H1 (cell line): ENCODE measurements around the gene KATNAL1. TPM values are rescaled to one million over a fixed set of nuclear protein-coding genes. Genes with fewer than 3 reads are reported as not detected.

ENCODE experiments used
- CTCF ChIA-PET: fragments of 300-600 bp; sonication (Branson Sonifier 250); formaldehyde crosslinking; loops from one replicate; lab custom pipeline; 2021; ENCODE audit not compliant: partially characterized antibody; lab: Charles Lee
- POLR2A ChIA-PET: fragments of 300-600 bp; sonication (Branson Sonifier 250); formaldehyde crosslinking; loops from one replicate; lab custom pipeline; 2021; ENCODE audit warnings: inconsistent platforms; ENCODE audit not compliant: partially characterized antibody; lab: Charles Lee
- DNase-seq, 2 experiments: peaks; one replicate each; pipeline versions ENCODE4 v3.0.0 to v3.0.0-alpha.2; 2010 to 2022; ENCODE audit warnings: low spot score in 2 of 2, low read depth in 1 of 2, mixed read lengths in 1 of 2
- FAIRE-seq: peaks from 2 replicates; lab custom pipeline; 2011; peaks lifted over from hg19 to GRCh38; lab: Jason Lieb, UNC
- H2AFZ ChIP-seq: 2 replicates; pipeline ENCODE4 v1.8.1; 2012; ENCODE audit warnings: low read length, inconsistent platforms
- H2AK5ac ChIP-seq: 2 replicates; pipeline ENCODE4 v1.6.1; 2013; ENCODE audit warnings: low read depth, low read length
- H2BK120ac ChIP-seq: replicated peaks from 2 replicates; pipeline ENCODE3; 2013; ENCODE audit warnings: low read depth, low read length, inconsistent platforms
- H2BK12ac ChIP-seq: 2 replicates; pipeline ENCODE4 v1.6.1; 2013; ENCODE audit warnings: low read depth, low read length
- H2BK15ac ChIP-seq: 2 replicates; pipeline ENCODE4 v1.6.1; 2013; ENCODE audit warnings: low read length
- H2BK20ac ChIP-seq: 2 replicates; pipeline ENCODE4 v1.6.1; 2013; ENCODE audit warnings: low read length
- H2BK5ac ChIP-seq: 2 replicates; pipeline ENCODE4 v1.6.1; 2013; ENCODE audit warnings: low read depth, low read length
- H3K14ac ChIP-seq: 2 replicates; pipeline ENCODE4 v1.6.1; 2013; ENCODE audit warnings: inconsistent platforms; ENCODE audit not compliant: insufficient read length
- H3K18ac ChIP-seq: 2 replicates; pipeline ENCODE4 v1.6.1; 2013; ENCODE audit warnings: low read length; ENCODE audit errors: extremely low read depth
- H3K23ac ChIP-seq: 2 replicates; pipeline ENCODE4 v1.6.1; 2013; ENCODE audit warnings: inconsistent platforms; ENCODE audit not compliant: insufficient read length
- H3K23me2 ChIP-seq: 2 replicates; pipeline ENCODE4 v1.6.1; 2013; ENCODE audit warnings: low read depth, low read length
- H3K27ac ChIP-seq: 2 replicates; pipeline ENCODE4 v1.6.1; 2011; ENCODE audit warnings: low read depth, low read length, inconsistent platforms
- H3K27me3 ChIP-seq, 4 experiments: replicated peaks in 1 of 4; 1 replicate in 1 of 4; 2 replicates in 3 of 4; pipeline versions ENCODE4 v1.6.1 to v1.8.1; 2011 to 2013; ENCODE audit warnings: low read length in 3 of 4, mild to moderate bottlenecking in 3 of 4, inconsistent platforms in 2 of 4, mixed read lengths in 2 of 4, moderate library complexity in 1 of 4; ENCODE audit not compliant: control insufficient read depth in 3 of 4, insufficient read depth in 3 of 4; ENCODE audit errors: extremely low read depth in 1 of 4
- H3K36me3 ChIP-seq, 4 experiments: 2 replicates each; pipeline versions ENCODE4 v1.6.1 to v1.8.1; 2011 to 2013; ENCODE audit warnings: mild to moderate bottlenecking in 4 of 4, low read length in 3 of 4, moderate library complexity in 2 of 4, control low read depth in 1 of 4, inconsistent platforms in 1 of 4; ENCODE audit not compliant: insufficient read depth in 4 of 4, control insufficient read depth in 2 of 4
- H3K4ac ChIP-seq: replicated peaks from 2 replicates; pipeline ENCODE3; 2013; ENCODE audit warnings: low read length, low read depth, mixed read lengths, inconsistent platforms; ENCODE audit not compliant: insufficient read length
- H3K4me1 ChIP-seq, 4 experiments: replicated peaks in 1 of 4; 1 replicate in 1 of 4; 2 replicates in 3 of 4; pipeline versions ENCODE4 v1.6.1 to v1.8.1; 2011 to 2013; ENCODE audit warnings: low read length in 3 of 4, inconsistent platforms in 2 of 4, mixed read lengths in 1 of 4; ENCODE audit not compliant: insufficient read depth in 4 of 4, control insufficient read depth in 3 of 4
- H3K4me2 ChIP-seq, 2 experiments: 2 replicates each; pipeline versions ENCODE4 v1.6.1 to v1.8.1; 2011 to 2013; ENCODE audit warnings: low read depth in 2 of 2, low read length in 2 of 2, control low read depth in 1 of 2, inconsistent platforms in 1 of 2, mild to moderate bottlenecking in 1 of 2; ENCODE audit not compliant: insufficient read depth in 1 of 2
- H3K4me3 ChIP-seq, 4 experiments: fragments of 200-600, 300-600 bp in 1 of 4; sonication (generic), shearing (Covaris generic), sonication (Bioruptor Twin) in 1 of 4; 2 replicates each; pipeline versions ENCODE4 v1.5.1 to v1.8.1; 2011 to 2016; ENCODE audit warnings: low read length in 4 of 4, low read depth in 3 of 4, control low read depth in 2 of 4, inconsistent platforms in 2 of 4, mild to moderate bottlenecking in 2 of 4, mixed read lengths in 1 of 4, moderate library complexity in 1 of 4; ENCODE audit not compliant: insufficient read depth in 2 of 4; ENCODE audit errors: extremely low read depth in 1 of 4
- H3K56ac ChIP-seq: replicated peaks from 2 replicates; pipeline ENCODE3; 2013; ENCODE audit warnings: low read depth, mild to moderate bottlenecking, mixed read lengths, low read length, inconsistent platforms; ENCODE audit not compliant: insufficient read length
- H3K79me1 ChIP-seq: 2 replicates; pipeline ENCODE4 v1.6.1; 2013; ENCODE audit warnings: low read depth, low read length, control low read depth
- H3K79me2 ChIP-seq, 2 experiments: 2 replicates each; pipeline versions ENCODE4 v1.6.1 to v1.8.1; 2012 to 2013; ENCODE audit warnings: low read length in 2 of 2, mild to moderate bottlenecking in 2 of 2, inconsistent platforms in 1 of 2; ENCODE audit not compliant: insufficient read depth in 2 of 2, control insufficient read depth in 1 of 2
- H3K9ac ChIP-seq, 4 experiments: replicated peaks in 1 of 4; 1 replicate in 1 of 4; 2 replicates in 3 of 4; pipeline versions ENCODE4 v1.6.1 to v1.8.1; 2011 to 2013; ENCODE audit warnings: low read depth in 3 of 4, low read length in 3 of 4, control low read depth in 2 of 4, mild to moderate bottlenecking in 2 of 4, moderate library complexity in 2 of 4, inconsistent platforms in 1 of 4; ENCODE audit errors: extremely low read depth in 1 of 4
- H3K9me3 ChIP-seq, 2 experiments: 2 replicates each; pipeline versions ENCODE4 v1.6.1 to v1.8.1; 2012 to 2013; ENCODE audit warnings: mild to moderate bottlenecking in 2 of 2, moderate library complexity in 2 of 2, control low read depth in 1 of 2, inconsistent platforms in 1 of 2, low read depth in 1 of 2, low read length in 1 of 2, mixed read lengths in 1 of 2; ENCODE audit not compliant: insufficient read depth in 2 of 2
- H4K20me1 ChIP-seq, 2 experiments: replicated peaks in 1 of 2; 2 replicates each; pipeline versions ENCODE3 to v1.8.1; 2011 to 2013; ENCODE audit warnings: inconsistent platforms in 2 of 2, low read length in 2 of 2, mild to moderate bottlenecking in 1 of 2; ENCODE audit not compliant: insufficient read depth in 2 of 2, control insufficient read depth in 1 of 2
- H4K5ac ChIP-seq: 2 replicates; pipeline ENCODE4 v1.6.1; 2013; ENCODE audit warnings: low read length, low read depth, mixed read lengths, inconsistent platforms; ENCODE audit not compliant: insufficient read length
- H4K8ac ChIP-seq: 2 replicates; pipeline ENCODE4 v1.8.0; 2013; ENCODE audit warnings: mild to moderate bottlenecking, moderate library complexity, low read length, inconsistent platforms; ENCODE audit not compliant: insufficient read depth; ENCODE audit errors: extremely low read depth
- H4K91ac ChIP-seq: replicated peaks from 2 replicates; pipeline ENCODE3; 2013; ENCODE audit warnings: low read length, mixed read lengths, inconsistent platforms; ENCODE audit not compliant: insufficient read length
- JUND ChIP-seq: IDR thresholded peaks from 2 replicates; pipeline ENCODE4 v1.6.1; 2011; ENCODE audit warnings: mild to moderate bottlenecking, improper control_type of control experiment, low read length
- SP1 ChIP-seq: IDR thresholded peaks from 2 replicates; pipeline ENCODE4 v1.6.1; 2011; ENCODE audit warnings: low read depth, low read length
- WGBS, 2 experiments: shearing (Covaris generic) in 1 of 2; methylation state at CpG; one replicate each; pipeline versions ENCODE4 v1.1.6 to v1.1.7; 2013 to 2015; ENCODE audit warnings: low lambda C conversion rate in 2 of 2, mixed read lengths in 2 of 2, inconsistent platforms in 1 of 2, low coverage in 1 of 2, missing lambda C conversion rate in 1 of 2; ENCODE audit not compliant: insufficient replicate concordance in 2 of 2, insufficient coverage in 1 of 2, insufficient read length in 1 of 2; ENCODE audit errors: extremely low coverage in 1 of 2, missing lambda C conversion rate in 1 of 2; 5-methylcytosine and 5-hydroxymethylcytosine counted together
- polyA plus RNA-seq, 7 experiments: library from polyadenylated mRNA; depleted of rRNA in 3 of 7; stranded (reverse) in 5 of 7; unstranded in 2 of 7; fragments of >200 nt in 5 of 7; fragments of 200-250 nt in 2 of 7; gene quantifications; 1 replicate in 5 of 7; 2 replicates in 1 of 7; 4 replicates in 1 of 7; pipeline versions ENCODE4 v1.2.1 to v1.2.3, GENCODE V29; 2011 to 2013; ENCODE audit warnings: missing spikeins in 2 of 7, mixed read lengths in 2 of 7
- total RNA-seq: library from RNA; stranded (reverse); fragmentation: NEBNext Ultra II Directional; extraction: Animal tissue kit (Norgen Biotek cat#: 25700); gene quantifications from 2 replicates; pipeline ENCODE4 v1.2.1, GENCODE V29; 2021

Gene KATNAL1
- total and polyA plus RNA-seq, 2 of the 8 experiments (the other 6 are each of a cell fraction or from before 2014, with no cell fraction given), result 4.0 to 13.2 TPM

DNA sequence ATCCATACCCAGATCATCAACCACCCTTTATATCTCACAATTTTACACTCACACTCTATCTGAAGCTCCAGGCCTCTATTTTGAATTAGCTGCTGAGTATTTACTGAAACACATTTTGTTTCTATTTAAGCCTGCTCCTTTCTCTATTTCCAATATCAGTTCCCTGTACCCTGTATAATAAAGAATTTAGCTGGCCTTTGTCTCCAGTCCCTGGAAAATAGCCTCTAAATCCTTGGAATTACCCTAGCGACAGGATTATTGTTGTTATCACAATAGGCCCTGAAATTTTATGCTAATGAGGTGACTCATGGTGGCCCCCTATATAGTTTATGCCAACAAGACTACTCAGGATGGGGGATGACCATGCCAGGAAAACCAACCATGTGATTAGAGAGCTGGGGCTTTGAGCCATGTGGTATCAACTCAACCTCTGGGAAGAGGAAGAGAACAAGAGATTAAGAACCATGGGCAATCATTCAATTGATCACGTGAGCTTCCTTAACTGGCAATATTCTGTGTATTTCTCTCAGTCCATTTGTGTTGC lies 72.7 kb downstream of the KATNAL1 start:
- H2BK20ac ChIP-seq, result no peak overlapping the region
- H3K23ac ChIP-seq, result no peak overlapping the region
- H2BK15ac ChIP-seq, result no peak overlapping the region
- no peak overlapping the region for H3K4me3 ChIP-seq
- no peak overlapping the region for H2BK12ac ChIP-seq
- CTCF ChIA-PET, result interaction anchor here (0.6 to 1.6 kb wide), 2 partner anchors 9 to 103 kb away, joined by 3 to 6 read pairs; no protein-coding TSS in a partner anchor
- FAIRE-seq, result no peak
- no peak overlapping the region for H3K27ac ChIP-seq
- DNase-seq, result no peak
- no peak overlapping the region for H2AK5ac ChIP-seq
- no peaks in the 10 kb centered on the region; the same call in 1 of the 2 replicates for H3K79me1 ChIP-seq
- no peak overlapping the region for H3K56ac ChIP-seq
- no peak overlapping the region for H3K9ac ChIP-seq
- H2AFZ ChIP-seq, result no peak overlapping the region
- peak; percentile 57; the same call in 1 of the 2 replicates for TF ChIP-seq JUND
- no peak for TF ChIP-seq SP1
- TF ChIP-seq, all 59 proteins: peak for 1
- Histone ChIP-seq H3K4me2 (no peak overlapping the region), H3K4ac (no peak overlapping the region), H3K36me3 (no peaks in the 10 kb centered on the region; a peak in 4 of 8 replicates), H3K23me2 (no peaks in the 10 kb centered on the region; the same call in 1 of the 2 replicates), H3K18ac (no peak overlapping the region), H4K8ac (no peak overlapping the region), H4K91ac (no peak overlapping the region), H3K9me3 (no peaks in the 10 kb centered on the region), H4K5ac (no peak overlapping the region), H3K27me3 (peaks cover 0 to 1% (median 0%) of the 10 kb centered on the region in 4 experiments; a peak in 1 of 7 replicates), H4K20me1 (no peaks in the 10 kb centered on the region), H3K4me1 (peaks cover 0 to 4% (median 0%) of the 10 kb centered on the region in 4 experiments; a peak in 1 of 7 replicates), H3K14ac (no peak overlapping the region), H2BK5ac (no peak overlapping the region), H3K79me2 (no peaks in the 10 kb centered on the region), H2BK120ac (no peak overlapping the region)
- 91% methylated on average over 2 of the region's 2 CpGs; no CpG with 5 or more reads in 1 of the 2 experiments for WGBS, 2 experiments
- POLR2A ChIA-PET, result no interaction called here
